SK-N-SH treated with all-trans-retinoic acid at 6 μM for 48 hours (cell line): Measurements from ENCODE around the gene ARPIN.

Experiments used
- BACH2 ChIP-seq: fragments of 250-450 bp; sonication (Bioruptor Pico); IDR thresholded peaks from 2 replicates; pipeline ENCODE4 v1.9.0; 2021; ENCODE audit warnings: mild to moderate bottlenecking, borderline replicate concordance
- PATZ1 ChIP-seq: fragments of 250-450 bp; sonication (Bioruptor Pico); IDR thresholded peaks from 2 replicates; pipeline ENCODE4 v1.8.0; 2020; ENCODE audit warnings: mild to moderate bottlenecking, moderate library complexity, borderline replicate concordance
- PPARA ChIP-seq: fragments of 250-450 bp; sonication (Bioruptor Pico); IDR thresholded peaks from 2 replicates; pipeline ENCODE4 v1.5.0; 2020; ENCODE audit warnings: mild to moderate bottlenecking, borderline replicate concordance

GRCh38 chr15:89893696-89894447 is 18.9 kb downstream of the ARPIN start, which contains the start of gene AP3S2:
- TF ChIP-seq PATZ1: 0 out of 2 replicates have a peak, but pooled peaks have one; percentile 5
- TF ChIP-seq BACH2 (CRISPR knock-in tag): no peak
- TF ChIP-seq PPARA (CRISPR knock-in tag): no peak
